HCEC 1CT (cell line): ENCODE measurements around the gene PRR14.
A peak's percentile ranks its signal among the peaks of the same experiment; 100 is the strongest.
"Not testable (repeated sequence)": the region's sequence is repeated elsewhere in the genome, so short reads cannot be mapped to it uniquely, and the experiment has no call there.

Experiments used
- DNase-seq: peaks from one replicate; pipeline ENCODE4 v3.0.0-alpha.2; 2017

PRR14 gene

DNA sequence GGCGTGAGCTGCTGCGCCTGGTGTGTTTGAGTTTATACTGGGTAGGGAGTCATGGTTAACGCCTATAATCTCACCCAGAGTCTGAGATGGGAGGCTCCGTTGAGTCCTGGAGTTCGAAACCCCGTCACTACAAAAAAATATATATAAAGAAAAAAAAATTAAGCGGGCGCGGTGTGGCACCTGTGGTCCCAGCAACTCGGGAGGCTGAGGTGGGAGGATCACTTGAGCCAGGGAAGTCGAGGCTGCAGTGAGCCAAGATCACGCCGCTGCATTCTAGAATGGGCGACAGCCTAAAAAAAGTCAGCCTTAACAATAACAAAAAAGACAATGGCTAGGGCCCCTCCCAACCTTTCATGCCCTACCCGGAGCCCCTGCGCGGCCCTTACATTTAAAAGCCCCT is 17.2 kb upstream of the PRR14 start:
- no peak for DNase-seq

DNA sequence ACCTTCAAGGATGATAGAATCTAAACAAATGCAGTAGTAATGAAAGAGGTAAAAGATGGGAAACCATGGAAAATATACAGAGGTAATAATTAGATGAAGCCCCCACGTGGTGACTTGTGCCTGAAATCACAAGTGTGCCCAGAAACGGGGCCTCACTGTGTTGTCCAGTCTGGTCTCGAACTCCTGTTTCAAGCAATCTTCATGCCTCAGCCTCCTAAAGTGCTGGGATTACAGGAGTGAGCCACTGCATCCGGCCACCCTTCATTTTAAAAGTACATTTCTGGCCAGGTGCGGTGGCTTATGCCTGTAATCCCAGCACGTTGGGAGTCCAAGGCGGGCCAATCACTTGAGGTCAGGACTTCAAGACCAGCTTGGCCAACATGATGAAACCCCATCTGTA is 14.2 kb upstream of the PRR14 start:
- DNase-seq = no peak

DNA sequence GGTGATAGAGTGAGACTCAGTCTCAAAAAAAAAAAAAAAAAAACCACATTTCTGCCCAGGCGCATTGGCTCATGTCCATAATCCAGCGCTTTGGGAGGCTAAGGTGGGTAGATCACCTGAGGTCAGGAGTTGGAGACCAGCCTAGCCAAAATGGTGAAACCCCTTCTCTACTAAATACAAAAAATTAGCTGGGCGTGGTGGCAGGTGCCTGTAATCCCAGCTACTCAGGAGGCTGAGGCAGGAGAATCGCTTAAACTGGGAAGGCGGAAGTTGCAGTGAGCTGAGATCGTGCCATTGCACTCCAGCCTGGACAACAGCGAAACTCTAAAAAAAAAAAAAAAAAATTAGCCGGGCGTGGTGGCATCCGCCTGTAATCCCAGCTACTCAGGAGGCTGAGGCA is 13.6 kb upstream of the PRR14 start:
- DNase-seq = not testable (repeated sequence)

DNA sequence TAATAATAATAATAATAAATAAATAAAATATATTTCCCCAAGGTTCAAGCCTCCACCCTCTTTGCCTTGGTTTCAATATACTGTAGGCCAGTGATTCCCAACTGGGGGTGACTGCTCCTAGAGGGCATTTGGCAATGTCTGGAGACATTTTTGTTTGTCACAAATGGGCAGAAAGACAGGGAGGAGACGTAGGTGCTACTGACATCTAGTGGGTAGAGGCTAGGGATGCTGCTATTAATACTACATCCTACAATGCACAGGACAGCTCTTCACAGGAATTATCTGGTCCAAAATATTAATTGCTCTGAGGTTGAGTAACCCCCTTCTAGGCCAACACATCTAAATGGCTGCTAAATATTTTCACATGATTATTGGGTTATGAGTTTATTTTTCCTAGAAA is 12.8 kb upstream of the PRR14 start:
- DNase-seq = peak; percentile 66

DNA sequence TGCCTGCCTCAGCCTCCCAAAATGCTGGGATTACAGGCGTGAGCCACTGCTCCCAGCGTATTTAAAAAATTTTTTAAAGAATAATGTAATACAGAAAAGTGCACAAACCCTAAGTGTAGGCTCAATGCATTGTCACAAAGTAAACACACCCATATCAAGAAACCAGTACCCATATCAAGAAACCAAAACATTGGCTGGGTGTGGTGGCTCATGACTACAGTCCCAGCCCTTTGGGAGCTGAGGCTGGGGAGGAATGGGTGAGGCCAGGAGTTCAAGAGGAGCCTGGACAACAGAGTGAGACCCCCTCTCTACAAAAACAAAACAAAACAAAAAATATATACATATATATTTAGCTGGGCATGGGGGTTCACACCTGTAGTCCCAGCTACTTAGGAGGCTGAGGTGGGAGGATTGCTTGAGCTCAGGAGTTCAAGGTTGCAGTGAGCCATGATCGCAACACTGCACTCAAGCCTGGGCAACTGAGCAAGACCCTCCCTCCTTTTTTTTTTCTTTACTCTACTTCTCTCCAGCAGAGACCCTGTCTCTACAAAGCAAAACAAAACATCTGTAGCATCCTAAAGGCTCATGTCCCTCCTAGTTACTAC is 9.3 kb upstream of the PRR14 start:
- DNase-seq = no peak

DNA sequence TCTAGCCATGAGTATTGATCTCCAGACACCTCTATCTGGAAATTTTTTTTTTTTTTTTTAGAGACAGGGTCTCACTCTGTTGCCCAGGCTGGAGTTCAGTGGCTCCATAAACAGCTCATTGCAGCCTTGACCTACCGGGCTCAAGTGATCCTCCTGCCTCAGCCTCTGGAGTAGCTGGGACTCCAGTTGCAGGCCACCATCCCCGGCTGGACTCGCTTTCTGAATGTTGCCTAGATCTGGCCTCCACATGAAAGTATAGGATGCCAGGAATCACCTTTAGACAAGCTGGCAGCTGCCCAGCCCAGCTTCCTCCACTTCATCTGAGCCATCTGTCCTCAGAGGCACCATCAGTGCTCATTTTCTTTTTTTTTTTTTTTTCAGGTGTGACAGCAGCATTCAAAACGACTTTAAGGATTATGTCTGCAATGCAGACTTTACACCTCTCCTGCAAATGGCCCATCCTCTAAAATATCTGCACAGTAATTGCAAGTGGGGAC is 6.4 kb upstream of the PRR14 start:
- no peak for DNase-seq

DNA sequence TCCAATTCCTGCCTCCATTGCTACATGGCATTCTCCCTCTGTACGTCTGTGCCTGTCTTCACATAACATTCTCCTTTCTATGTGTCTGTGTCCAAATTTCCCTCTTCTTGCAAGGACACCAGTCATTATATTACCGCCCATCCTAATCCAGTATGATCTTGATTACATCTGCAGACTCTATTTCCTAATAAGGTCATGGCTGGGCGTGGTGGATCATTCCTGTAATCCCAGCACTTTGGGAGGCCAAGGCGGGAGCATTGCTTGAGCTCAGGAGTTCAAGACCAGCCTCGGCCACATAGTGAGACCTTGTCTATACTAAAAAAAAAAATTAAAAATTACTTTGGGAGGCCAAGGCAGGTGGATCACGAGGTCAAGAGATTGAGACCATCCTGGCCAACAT is 5.0 kb upstream of the PRR14 start:
- DNase-seq = no peak

DNA sequence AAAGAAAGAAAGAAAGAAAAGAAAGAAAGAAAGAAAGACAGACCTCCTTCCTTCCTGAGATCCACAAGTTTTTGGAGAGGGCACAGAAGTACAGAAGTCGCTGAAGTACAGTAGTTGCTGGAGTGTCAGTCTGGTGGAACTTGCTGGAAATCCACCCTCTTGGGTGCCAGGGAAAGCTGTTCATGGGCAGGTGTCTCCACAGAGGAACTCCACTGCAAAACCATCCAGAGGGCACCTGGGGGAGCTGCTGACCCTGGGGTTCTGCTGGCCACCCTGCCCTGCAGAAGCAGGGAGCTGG is 3.5 kb upstream of the PRR14 start:
- no peak for DNase-seq

DNA sequence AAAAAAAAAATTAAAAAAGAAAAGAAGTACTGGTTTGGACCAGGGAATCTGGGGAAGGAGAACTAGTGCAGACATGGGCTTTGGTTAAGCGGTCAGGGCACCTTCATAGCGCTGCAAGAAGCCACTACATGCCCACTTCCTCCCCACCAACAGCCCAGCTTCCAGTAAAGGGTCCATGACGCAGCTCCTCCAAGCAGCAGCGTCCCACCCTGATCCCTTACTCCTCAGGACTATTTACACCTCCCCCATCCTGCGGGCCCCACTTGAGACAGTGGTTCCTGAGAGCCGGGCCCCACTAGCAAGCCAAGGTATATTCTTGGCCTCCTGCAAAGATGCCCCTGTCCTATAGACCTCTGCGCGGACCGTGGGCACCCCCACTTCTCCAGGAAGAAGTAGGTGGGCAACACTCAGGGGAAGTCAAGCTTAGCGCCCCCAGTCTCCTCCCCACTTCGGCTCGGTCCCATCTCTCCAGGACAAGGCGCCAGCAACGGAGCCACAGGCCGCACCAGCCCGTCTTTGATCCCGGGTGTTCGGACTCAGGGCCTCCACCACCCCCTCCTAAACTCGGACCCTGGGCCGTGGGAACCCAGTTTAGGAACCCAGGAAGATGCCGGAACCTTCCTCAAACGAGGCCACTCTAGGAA is 913 bp upstream of the PRR14 start:
- no peak for DNase-seq

DNA sequence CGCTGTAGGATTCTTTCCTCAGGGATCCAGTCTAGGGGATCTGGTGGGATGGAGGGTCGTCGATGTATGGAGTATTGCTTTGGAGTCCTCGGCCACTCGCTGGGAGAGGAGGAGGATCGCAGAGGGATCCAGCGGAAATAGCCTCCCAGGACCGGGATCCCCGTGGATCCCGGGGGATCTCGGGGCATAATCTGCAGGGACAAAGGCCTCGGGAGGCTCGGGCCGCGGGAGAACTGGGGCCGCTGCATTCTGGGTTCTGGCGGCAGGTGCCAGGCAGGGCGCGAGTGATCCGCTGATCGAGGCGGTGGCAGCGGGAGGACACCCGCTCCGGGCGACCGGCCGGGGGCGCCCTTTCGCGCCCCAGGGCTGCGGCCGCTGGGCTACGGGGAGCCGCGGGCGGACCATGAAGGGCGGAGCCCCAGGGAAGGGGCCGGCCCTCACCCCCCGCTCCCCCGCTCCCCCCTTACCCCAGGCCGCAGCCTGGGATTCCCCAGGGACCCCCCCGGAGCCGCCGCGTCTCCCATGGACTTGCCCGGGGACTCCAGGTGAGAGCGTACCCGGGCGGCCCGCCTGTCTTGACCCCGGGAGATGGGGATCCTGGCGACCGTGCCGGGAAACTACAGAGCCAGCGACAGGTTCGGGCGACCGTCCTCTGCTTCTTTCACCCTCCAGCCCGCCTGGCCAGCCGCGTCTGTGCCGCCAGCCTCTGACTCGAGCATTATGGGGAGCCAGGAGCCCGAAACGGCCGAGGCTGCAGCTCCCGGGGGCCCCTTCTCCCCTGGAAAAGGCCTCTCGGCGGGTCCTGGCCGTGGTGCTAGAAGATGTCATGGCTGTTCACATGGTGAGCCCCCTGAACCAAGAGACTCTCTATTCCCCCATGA is 604 bp downstream of the PRR14 start:
- peak; percentile 68 for DNase-seq

DNA sequence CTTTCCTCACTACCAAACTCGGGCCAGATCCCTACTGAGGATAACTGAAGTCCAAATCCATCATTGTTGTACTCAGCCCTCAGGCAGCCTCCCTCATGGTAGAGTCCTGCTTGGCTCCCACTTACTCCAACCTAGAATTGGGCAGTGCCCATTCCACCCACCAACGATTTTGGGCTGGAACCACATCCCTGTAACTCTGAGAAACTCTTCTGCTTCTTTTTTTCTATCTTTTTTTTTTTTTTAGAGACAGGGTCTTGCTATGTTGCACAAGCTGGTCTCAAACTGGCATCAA is 1.2 kb downstream of the PRR14 start:
- no peak for DNase-seq

DNA sequence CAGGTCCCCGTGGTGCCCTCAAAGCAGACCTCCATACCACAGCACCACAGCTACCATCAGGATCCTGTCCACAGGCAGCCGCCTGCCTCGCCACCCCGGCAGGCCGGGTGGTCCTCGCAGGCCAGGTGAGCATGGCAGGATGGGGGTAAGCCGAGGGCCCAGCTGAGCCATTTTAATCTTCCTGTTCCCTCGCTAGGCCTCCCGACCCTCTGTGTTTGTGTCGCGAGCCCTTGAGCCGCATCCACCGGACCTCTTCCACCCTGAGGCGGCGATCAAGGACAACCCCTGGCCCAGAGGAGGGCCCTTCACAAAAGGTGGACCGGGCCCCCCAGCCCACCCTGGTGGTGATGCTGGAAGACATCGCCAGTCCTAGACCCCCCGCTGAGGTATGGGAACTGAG is 2.0 kb downstream of the PRR14 start:
- no peak for DNase-seq

DNA sequence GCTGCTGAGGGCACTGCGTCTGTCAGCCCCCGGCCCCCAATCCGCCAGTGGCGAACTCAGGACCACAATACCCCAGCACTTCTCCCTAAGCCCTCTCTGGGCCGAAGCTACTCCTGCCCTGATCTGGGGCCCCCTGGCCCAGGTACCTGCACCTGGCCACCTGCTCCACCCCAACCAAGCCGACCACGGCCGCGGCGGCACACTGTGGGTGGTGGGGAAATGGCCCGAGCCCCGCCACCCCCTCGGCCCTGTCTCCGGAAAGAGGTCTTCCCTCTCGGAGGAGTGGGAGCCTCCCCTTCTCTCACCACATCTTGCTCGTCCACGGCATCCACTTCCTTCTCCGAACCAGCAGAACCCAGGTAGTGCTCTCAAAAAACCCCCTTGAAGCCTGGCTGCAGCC is 4.1 kb downstream of the PRR14 start:
- no peak for DNase-seq

DNA sequence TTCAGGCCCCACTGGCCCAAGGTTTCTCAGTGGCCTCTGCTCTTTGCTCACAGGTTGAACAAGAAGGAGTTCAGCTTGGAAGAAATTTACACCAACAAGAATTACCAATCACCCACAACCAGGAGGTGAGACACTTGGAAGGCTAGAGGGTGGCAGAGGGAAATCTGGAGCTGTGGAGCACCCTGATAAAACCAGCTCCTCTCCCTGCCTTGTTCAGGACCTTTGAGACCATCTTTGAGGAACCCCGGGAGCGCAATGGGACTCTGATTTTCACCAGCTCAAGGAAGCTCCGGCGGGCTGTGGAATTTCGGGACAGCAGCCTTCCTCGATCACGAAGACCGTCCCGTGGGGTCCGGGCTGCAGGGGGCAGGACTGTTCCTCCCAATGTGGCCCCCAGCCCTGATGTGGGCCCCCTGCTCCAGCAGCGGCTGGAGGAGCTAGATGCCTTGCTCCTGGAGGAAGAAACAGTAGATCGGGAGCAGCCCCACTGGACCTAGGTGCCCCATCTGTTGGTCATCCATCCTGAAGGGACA is 5.1 kb downstream of the PRR14 start:
- no peak for DNase-seq

DNA sequence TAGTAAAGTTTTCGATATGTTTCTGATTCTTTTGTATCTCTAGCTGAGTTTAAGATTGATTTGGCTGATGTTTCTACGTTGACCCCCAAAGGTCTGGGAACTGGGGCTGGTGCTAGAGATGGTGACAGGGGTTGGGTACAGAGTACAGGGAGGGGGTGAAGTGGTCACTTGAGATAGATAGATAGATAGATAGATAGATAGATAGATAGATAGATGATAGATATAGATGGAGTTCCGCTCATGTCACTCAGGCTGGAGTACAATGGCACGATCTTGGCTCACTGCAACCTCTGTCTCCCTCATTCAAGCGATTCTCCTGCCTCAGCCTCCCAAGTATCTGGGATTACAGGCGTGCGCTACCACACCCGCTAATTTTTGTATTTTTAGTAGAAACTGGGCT is 5.6 kb downstream of the PRR14 start:
- DNase-seq = no peak

DNA sequence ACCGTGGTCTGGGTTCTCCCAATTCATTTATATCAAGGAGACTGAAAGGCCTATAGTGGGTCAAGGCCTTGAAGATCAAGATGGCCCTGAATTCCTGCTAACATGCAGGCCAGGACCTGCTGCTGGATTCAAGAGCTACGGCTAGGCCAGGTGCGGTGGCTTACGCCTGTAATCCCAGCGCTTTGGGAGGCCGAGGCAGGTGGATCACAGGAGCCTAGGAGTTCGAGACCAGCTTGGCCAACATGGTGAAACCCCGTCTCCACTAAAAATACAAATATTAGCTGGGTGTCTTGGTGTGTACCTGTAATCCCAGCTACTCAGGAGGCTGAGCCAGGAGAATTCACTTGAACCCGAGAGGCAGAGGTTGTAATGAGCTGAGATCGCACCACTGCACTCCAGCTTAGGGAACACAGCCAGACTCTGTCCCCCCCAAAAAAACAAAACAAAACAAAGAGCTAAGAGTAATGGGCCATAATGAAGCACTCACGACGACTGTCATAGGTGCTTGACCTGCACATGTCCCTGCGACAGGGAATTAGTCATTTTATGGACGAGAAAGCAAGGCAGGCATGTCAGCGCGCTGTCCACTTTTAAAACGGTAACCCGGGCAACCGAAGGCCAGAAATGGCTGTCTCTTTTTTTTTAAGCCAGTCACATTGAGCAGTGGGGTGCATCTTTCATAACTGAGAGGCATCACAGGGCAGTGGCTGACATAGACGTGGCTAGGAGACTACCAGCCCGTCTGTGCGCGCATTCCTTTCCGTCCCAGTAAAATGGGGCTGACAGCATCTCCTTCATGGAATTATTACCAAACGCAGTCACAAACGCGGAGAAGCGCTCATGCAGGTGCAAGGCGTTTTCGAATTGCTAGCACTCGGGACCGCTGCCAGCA is 6.5 kb downstream of the PRR14 start:
- no peak for DNase-seq

DNA sequence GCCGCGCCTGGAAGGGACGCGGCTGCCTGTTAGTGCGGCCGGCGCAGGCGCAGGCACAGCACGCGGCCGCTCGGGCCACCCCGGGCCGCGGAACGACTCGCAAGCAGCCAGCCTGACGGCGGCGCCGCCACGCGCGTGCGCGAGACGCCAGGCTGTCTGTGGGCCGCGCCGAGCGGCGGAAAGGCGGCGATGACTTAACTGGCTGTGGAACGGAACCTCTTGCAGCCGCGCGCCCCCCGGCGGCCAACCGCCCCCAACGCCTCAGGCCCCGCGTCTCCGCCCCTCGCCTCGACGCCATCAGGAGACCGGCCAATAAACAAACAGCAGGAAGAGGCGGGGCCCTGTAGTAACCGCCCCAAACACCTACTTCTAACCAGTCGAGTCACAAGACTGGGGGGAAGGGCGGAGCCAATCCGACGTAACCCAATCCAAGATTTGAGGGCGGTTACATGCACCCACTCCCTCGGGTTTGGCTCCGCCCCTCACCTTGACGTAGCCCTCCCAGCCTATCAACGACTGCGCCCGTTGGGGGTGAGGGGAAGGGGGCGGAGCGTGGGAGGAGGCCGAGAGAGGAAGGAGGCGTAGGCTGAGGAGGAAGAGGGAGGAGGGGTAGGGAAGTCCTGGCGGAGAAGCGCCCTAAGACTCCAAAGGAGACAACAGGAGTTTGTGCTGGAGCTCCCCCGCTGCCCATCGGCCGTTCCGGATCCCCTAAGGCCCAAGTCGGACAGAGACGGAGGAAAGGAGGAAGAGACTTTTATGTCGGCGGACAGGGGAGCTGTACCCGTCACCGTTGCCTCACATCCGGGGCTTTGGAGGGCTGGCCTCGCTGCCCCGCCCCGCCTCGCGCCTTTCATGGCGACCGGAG is 7.3 kb downstream of the PRR14 start, which contains the start of gene FBRS:
FBRS (plus strand) TSS at position 566 of the 865 bp plus-strand sequence. CDS start 1,088 bp downstream, outside the sequence.
- peak; percentile 100 for DNase-seq

DNA sequence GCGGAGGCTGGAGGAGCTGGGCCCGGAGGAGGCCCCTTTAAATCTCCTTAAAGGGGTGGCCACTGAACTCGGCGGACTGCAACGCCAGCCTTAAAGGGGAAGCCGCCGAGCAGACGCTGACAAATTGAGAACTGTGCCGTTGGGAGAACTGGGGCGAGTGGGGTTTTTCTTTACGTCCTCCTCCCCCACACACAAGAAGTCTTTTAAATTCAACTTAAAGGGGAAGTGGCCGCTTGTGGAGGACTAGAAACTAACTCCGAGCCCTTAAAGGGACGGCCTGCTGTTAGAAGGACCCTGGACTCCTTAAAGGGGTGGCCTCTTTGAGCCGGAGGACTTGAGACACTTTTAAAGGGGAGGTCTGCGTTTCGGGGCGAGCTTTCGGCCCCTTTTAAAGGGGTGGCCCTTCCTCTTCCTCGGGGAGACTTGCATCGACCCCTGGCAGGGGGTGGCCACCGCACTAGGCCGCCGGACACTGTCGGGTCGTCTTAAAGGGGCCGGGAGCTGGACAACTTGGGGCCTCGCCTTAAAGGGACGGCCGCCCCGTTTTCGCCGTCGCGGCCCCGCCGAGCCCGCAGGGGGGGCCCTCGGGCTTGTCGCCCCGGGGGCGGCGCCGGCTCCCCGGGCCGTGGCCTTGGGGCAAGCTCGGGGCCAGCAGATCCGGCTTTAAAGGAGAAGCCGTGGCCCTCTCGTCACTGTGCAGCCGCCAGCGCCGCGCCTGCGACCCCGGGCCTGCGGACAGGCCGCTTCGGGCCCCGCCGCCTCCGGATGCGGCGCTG is 8.2 kb downstream of the PRR14 start:
- DNase-seq = no peak

DNA sequence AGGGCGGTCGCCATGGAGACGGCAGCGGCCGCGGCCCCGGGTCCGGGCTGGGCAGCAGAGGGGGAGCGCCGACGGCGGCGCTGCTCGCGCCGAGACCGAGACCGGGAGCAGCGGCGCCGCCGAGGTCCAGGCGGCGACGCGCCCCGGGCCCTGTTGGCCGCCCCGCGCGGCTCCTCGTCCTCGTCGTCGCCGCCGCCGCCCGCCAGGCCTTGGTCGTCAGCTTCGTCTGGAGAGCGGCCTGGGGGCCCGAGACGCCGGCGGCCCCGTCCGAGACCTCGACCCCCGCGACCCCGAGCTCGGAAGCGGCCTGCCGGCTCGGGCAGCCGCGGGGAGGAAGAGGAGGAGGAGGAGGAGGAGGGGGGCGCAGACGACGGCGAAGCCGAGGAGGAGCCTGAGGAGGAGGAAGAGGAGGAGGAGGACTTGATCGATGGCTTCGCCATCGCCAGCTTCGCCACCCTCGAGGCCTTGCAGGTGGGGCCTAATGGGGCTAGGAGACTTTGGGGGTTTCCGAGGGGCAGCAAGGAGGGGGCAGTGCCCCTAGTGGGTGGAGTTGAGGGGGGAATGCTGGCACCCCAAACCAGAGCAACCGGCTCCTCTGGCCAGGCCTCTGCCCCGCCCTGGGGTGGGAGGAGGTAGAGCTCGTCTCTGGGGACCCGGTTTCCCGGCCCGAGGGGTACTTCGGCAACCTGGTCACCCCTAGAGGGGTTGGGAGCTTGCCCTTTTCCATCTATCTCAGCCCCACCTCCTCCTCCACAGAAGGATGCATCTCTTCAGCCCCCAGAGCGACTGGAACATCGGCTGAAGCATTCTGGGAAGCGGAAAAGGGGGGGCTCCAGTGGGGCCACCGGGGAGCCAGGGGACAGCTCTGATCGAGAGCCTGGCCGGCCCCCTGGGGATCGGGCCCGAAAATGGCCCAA is 9.0 kb downstream of the PRR14 start:
- DNase-seq = peak; percentile 18
